H9 (cell line): ENCODE data around the gene NCEH1. TPM values are rescaled to one million over a fixed set of nuclear protein-coding genes. Genes with fewer than 3 reads are reported as not detected.

Source experiments
- DNase-seq: peaks from one replicate; pipeline ENCODE4 v3.0.0-alpha.2; 2017
- H2AFZ ChIP-seq: one replicate; pipeline ENCODE4 v1.6.1; 2013; ENCODE audit warnings: mild to moderate bottlenecking, low read length, control low read depth, moderate library complexity
- H2AK5ac ChIP-seq: 2 replicates; pipeline ENCODE4 v1.6.1; 2013; ENCODE audit warnings: low read length, control low read depth, mixed read lengths; ENCODE audit not compliant: insufficient read length
- H2BK120ac ChIP-seq: one replicate; pipeline ENCODE4 v1.6.1; 2013; ENCODE audit warnings: low read depth, mild to moderate bottlenecking, low read length, control low read depth, inconsistent platforms; ENCODE audit not compliant: poor library complexity, severe bottlenecking
- H2BK12ac ChIP-seq: 2 replicates; pipeline ENCODE4 v1.6.1; 2013; ENCODE audit warnings: low read length, control low read depth, mixed read lengths, low read depth; ENCODE audit not compliant: insufficient read length
- H2BK15ac ChIP-seq: 2 replicates; pipeline ENCODE4 v1.6.1; 2013; ENCODE audit warnings: low read depth, low read length, control low read depth
- H2BK20ac ChIP-seq: one replicate; pipeline ENCODE4 v1.6.1; 2013; ENCODE audit warnings: low read depth, mild to moderate bottlenecking, low read length, control low read depth, inconsistent platforms; ENCODE audit not compliant: poor library complexity, severe bottlenecking
- H2BK5ac ChIP-seq: 2 replicates; pipeline ENCODE4 v1.6.1; 2013; ENCODE audit warnings: low read length, control low read depth, mixed read lengths; ENCODE audit not compliant: insufficient read length
- H3K14ac ChIP-seq: 2 replicates; pipeline ENCODE4 v1.6.1; 2013; ENCODE audit warnings: low read length, control low read depth; ENCODE audit not compliant: insufficient read depth
- H3K18ac ChIP-seq: 2 replicates; pipeline ENCODE4 v1.6.1; 2013; ENCODE audit warnings: low read depth, mild to moderate bottlenecking, mixed read lengths, low read length, control low read depth; ENCODE audit not compliant: insufficient read length
- H3K23ac ChIP-seq: 2 replicates; pipeline ENCODE4 v1.6.1; 2013; ENCODE audit warnings: low read length, control low read depth, mixed read lengths, low read depth; ENCODE audit not compliant: insufficient read length
- H3K23me2 ChIP-seq: 2 replicates; pipeline ENCODE4 v1.6.1; 2013; ENCODE audit warnings: low read depth, mild to moderate bottlenecking, mixed read lengths, low read length, control low read depth; ENCODE audit not compliant: insufficient read length, poor library complexity, severe bottlenecking
- H3K27ac ChIP-seq: 2 replicates; pipeline ENCODE4 v1.5.1; 2013; ENCODE audit warnings: low read length, control low read depth, mixed read lengths, low read depth; ENCODE audit not compliant: insufficient read length
- H3K27me3 ChIP-seq: 2 replicates; pipeline ENCODE4 v1.6.1; 2013; ENCODE audit warnings: low read length, control low read depth, inconsistent platforms; ENCODE audit not compliant: insufficient read depth
- H3K4ac ChIP-seq: 2 replicates; pipeline ENCODE4 v1.6.1; 2013; ENCODE audit warnings: low read depth, mild to moderate bottlenecking, control low read depth, inconsistent platforms, low read length, moderate library complexity
- H3K4me1 ChIP-seq: 2 replicates; pipeline ENCODE4 v1.6.1; 2013; ENCODE audit warnings: low read length, control low read depth, inconsistent platforms; ENCODE audit not compliant: insufficient read depth
- H3K4me2 ChIP-seq: 2 replicates; pipeline ENCODE4 v1.6.1; 2013; ENCODE audit warnings: low read length, control low read depth, mixed read lengths; ENCODE audit not compliant: insufficient read length, insufficient read depth
- H3K56ac ChIP-seq: 2 replicates; pipeline ENCODE4 v1.6.1; 2013; ENCODE audit warnings: low read depth, mild to moderate bottlenecking, mixed read lengths, low read length, control low read depth; ENCODE audit not compliant: insufficient read length
- H3K79me1 ChIP-seq: 2 replicates; pipeline ENCODE4 v1.6.1; 2013; ENCODE audit warnings: low read depth, mild to moderate bottlenecking, moderate library complexity, low read length, control low read depth, inconsistent platforms; ENCODE audit not compliant: insufficient read depth, poor library complexity, severe bottlenecking
- H3K79me2 ChIP-seq: 2 replicates; pipeline ENCODE4 v1.6.1; 2013; ENCODE audit warnings: low read length, control low read depth, inconsistent platforms; ENCODE audit not compliant: insufficient read depth
- H3K9ac ChIP-seq: 2 replicates; pipeline ENCODE4 v1.6.1; 2013; ENCODE audit warnings: low read length, control low read depth, mixed read lengths; ENCODE audit not compliant: insufficient read length; ENCODE audit errors: extremely low read depth
- H3K9me3 ChIP-seq: one replicate; pipeline ENCODE4 v1.6.1; 2013; ENCODE audit warnings: low read depth, low read length, inconsistent platforms; ENCODE audit not compliant: control insufficient read depth
- H3T11ph ChIP-seq: one replicate; pipeline ENCODE4 v1.6.1; 2013; ENCODE audit warnings: mild to moderate bottlenecking, low read length, control low read depth, inconsistent platforms
- H4K20me1 ChIP-seq: one replicate; pipeline ENCODE4 v1.6.1; 2013; ENCODE audit not compliant: control insufficient read depth, insufficient read length, insufficient read depth
- H4K5ac ChIP-seq: 2 replicates; pipeline ENCODE4 v1.6.1; 2013; ENCODE audit warnings: low read depth, mild to moderate bottlenecking, mixed read lengths, low read length, control low read depth; ENCODE audit not compliant: insufficient read length
- H4K8ac ChIP-seq: replicated peaks from 2 replicates; pipeline ENCODE4 v1.6.1; 2013; ENCODE audit warnings: low read length, control low read depth, mixed read lengths, low read depth; ENCODE audit not compliant: insufficient read length
- H4K91ac ChIP-seq: 2 replicates; pipeline ENCODE4 v1.6.1; 2013; ENCODE audit warnings: low read depth, mild to moderate bottlenecking, moderate library complexity, mixed read lengths, low read length, control low read depth; ENCODE audit not compliant: insufficient read length
- H3K27ac Mint-ChIP-seq, 3 experiments: 2 replicates in 2 of 3; 3 replicates in 1 of 3; pipeline ENCODE4 v1.8.0; 2020 to 2021; ENCODE audit warnings: mixed read lengths in 3 of 3, mild to moderate bottlenecking in 1 of 3, moderate library complexity in 1 of 3
- H3K27me3 Mint-ChIP-seq: 2 replicates; pipeline ENCODE4 v1.8.0; 2021; ENCODE audit warnings: low read depth, mild to moderate bottlenecking, moderate library complexity, mixed read lengths
- H3K36me3 Mint-ChIP-seq, 3 experiments: 2 replicates in 2 of 3; 3 replicates in 1 of 3; pipeline ENCODE4 v1.8.0; 2020 to 2021; ENCODE audit warnings: low read depth in 3 of 3, mixed read lengths in 3 of 3; ENCODE audit not compliant: insufficient read depth in 1 of 3
- H3K4me1 Mint-ChIP-seq, 2 experiments: 2 replicates each; pipeline ENCODE4 v1.8.0; 2020; ENCODE audit warnings: mixed read lengths in 2 of 2
- H3K4me3 Mint-ChIP-seq, 2 experiments: 2 replicates in 1 of 2; 3 replicates in 1 of 2; pipeline ENCODE4 v1.8.0; 2020 to 2021; ENCODE audit warnings: mild to moderate bottlenecking in 2 of 2, mixed read lengths in 2 of 2, moderate library complexity in 1 of 2
- H3K9me3 Mint-ChIP-seq, 2 experiments: 2 replicates in 1 of 2; 3 replicates in 1 of 2; pipeline ENCODE4 v1.8.0; 2020; ENCODE audit warnings: mild to moderate bottlenecking in 2 of 2, mixed read lengths in 2 of 2, moderate library complexity in 1 of 2
- total RNA-seq: library from RNA; stranded (reverse); gene quantifications from 2 replicates; pipeline ENCODE4 v1.2.1, GENCODE V29; 2021
- TF ChIP-seq, protein P1 (sequence below): fragments of 200-600 bp; sonication (generic); conservative IDR thresholded peaks from 3 replicates; pipeline ENCODE4 v1.8.0; 2021; ENCODE audit warnings: antibody characterized with exemption, mild to moderate bottlenecking

Gene NCEH1
- total RNA-seq, 1 experiment from 2014 or later: 2.3 TPM

DNA sequence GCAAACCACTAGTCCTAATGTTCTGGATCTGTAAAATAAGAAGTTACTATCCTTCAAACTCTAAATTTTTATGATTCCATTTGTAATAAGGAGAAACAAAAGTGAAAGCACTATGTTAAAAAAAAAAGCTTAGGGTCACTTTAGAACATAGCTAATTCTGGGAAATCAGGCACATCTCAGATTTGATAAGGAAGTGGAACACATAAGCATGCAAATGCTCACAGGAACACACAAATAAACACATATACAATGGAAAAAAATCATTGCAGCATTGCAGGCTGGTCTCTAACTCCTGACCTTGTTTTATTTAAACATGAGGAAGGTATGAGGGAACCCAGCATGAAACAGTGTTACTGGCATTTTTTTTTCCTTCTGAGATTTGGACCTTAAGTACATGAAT, 124.4 kb downstream of the NCEH1 start:
- Histone ChIP-seq H3K9ac (no peak overlapping the region), H2AFZ (no peak overlapping the region)

More for the DNA sequence above, 124.4 kb downstream of the NCEH1 start:
- Histone ChIP-seq H3K27me3 (no peaks in the 10 kb centered on the region), H3K23ac (no peak overlapping the region), H3K18ac (no peak overlapping the region), H3K27ac (no peak overlapping the region), H3K4me1 (no peaks in the 10 kb centered on the region), H2BK5ac (no peak overlapping the region), H4K20me1 (no peaks in the 10 kb centered on the region), H3K14ac (no peak overlapping the region), H2BK12ac (no peak overlapping the region), H2AK5ac (no peak overlapping the region), H3K4me2 (no peak overlapping the region), H3K4ac (no peak overlapping the region), H4K8ac (no peak overlapping the region), H2BK15ac (no peak overlapping the region), H3K56ac (no peak overlapping the region), H3T11ph (no peak overlapping the region), H4K91ac (no peak overlapping the region), H2BK20ac (no peak overlapping the region), H2BK120ac (no peak overlapping the region), H3K79me2 (no peaks in the 10 kb centered on the region), H3K23me2 (no peaks in the 10 kb centered on the region), H3K9me3 (no peaks in the 10 kb centered on the region), H4K5ac (no peak overlapping the region), H3K79me1 (no peaks in the 10 kb centered on the region)
- Mint-ChIP-seq H3K36me3 (no peaks in the 10 kb centered on the region), H3K4me1 (no peaks in the 10 kb centered on the region), H3K27ac (no peak overlapping the region), H3K4me3 (no peak overlapping the region), H3K27me3 (no peaks in the 10 kb centered on the region), H3K9me3 (no peaks in the 10 kb centered on the region)
- TF ChIP-seq, protein P1, sequence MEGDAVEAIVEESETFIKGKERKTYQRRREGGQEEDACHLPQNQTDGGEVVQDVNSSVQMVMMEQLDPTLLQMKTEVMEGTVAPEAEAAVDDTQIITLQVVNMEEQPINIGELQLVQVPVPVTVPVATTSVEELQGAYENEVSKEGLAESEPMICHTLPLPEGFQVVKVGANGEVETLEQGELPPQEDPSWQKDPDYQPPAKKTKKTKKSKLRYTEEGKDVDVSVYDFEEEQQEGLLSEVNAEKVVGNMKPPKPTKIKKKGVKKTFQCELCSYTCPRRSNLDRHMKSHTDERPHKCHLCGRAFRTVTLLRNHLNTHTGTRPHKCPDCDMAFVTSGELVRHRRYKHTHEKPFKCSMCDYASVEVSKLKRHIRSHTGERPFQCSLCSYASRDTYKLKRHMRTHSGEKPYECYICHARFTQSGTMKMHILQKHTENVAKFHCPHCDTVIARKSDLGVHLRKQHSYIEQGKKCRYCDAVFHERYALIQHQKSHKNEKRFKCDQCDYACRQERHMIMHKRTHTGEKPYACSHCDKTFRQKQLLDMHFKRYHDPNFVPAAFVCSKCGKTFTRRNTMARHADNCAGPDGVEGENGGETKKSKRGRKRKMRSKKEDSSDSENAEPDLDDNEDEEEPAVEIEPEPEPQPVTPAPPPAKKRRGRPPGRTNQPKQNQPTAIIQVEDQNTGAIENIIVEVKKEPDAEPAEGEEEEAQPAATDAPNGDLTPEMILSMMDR: no peak
- DNase-seq: no peak
